Stimulated activated CD4-positive, alpha-beta T cell treated with anti-CD3 and anti-CD28 coated beads, Interleukin-1b, Interleukin-23, amount 100 ng/mL, for 24 hours (primary cell): ENCODE data around the gene DENND2A.
A peak's percentile ranks its signal among the peaks of the same experiment; 100 is the strongest.
"Not testable (repeated sequence)": the region's sequence is repeated elsewhere in the genome, so short reads cannot be mapped to it uniquely, and the experiment has no call there.

Experiments used
- DNase-seq, 4 experiments: peaks; one replicate each; pipeline ENCODE4 v3.0.0-alpha.2; 2020; ENCODE audit warnings: low read depth in 4 of 4, low spot score in 1 of 4

Gene DENND2A

DNA sequence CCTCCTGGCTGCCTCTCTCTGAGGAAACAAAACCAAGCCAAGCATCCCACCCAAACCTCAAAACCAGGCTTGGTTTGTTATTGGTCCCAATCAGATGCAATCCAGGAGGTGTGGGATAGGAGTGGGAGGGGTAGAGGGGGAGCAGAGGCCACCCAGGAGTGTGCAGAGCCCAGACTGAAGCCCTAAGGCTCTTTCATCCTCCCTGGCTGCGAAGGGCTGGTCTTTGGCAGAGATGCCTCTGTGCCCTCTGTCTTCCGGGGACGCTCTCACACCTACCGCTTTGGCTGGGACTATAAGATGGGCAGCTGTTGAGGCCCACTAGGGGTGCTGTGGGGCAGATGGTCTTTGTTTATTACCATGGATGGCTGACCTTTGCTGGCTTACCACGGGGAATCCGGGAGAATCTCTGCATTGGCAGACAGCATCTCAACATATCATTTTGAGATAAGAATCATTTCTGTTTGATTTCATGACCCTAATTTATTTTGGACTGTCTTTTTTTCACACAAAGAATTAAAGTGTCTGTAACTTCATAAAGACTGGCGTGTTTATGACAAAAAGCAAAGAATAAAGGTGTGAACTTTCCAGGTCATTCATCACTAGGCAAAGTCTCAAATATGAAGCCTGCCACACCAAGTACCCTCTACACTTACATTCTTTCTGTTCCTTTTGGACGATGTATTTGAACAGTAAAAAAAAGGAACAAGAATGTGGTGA is 6.5 kb upstream of the DENND2A start:
- no peak for DNase-seq

DNA sequence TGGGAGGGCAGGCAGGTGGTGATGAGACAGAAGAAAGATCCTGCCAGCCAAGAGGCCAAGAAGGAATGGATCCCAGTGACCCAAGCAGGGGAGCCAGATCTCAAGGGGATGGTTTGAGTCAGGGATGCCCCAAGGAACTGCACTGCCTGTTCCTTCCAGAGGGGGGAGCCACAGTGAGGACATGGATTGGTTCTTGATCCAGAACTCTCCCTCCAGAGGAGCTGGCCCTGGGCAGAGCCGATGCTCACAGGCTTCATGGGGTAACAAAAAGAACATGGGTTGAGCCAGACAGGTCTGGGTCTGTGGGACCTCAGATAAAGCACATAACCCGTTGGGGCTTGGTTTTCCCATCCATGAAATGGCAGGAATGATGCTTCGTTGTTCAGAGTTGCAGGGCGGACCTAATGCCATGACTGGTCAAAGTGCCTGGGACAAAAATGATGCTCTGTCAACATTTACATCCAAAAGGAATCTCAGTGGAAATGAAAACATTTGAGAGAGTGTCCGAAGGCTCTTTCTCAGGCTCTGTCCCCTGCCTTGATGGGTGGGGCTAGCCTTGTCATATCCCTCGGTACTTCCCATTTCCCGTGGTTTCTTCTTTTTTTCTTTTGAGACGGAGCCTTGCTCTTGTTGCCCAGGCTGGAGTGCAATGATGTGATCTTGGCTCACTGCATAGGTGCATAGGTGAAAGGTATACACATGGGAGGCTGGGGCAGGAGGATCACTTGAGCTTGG is 4.7 kb upstream of the DENND2A start:
- no peak for DNase-seq

- not testable (repeated sequence) for DNase-seq
These were observed 4.1 kb upstream of the DENND2A start for GRCh38 chr7:140644761-140645160.

GRCh38 chr7:140643416-140643815 is 2.8 kb upstream of the DENND2A start:
- DNase-seq = no peak

DNA sequence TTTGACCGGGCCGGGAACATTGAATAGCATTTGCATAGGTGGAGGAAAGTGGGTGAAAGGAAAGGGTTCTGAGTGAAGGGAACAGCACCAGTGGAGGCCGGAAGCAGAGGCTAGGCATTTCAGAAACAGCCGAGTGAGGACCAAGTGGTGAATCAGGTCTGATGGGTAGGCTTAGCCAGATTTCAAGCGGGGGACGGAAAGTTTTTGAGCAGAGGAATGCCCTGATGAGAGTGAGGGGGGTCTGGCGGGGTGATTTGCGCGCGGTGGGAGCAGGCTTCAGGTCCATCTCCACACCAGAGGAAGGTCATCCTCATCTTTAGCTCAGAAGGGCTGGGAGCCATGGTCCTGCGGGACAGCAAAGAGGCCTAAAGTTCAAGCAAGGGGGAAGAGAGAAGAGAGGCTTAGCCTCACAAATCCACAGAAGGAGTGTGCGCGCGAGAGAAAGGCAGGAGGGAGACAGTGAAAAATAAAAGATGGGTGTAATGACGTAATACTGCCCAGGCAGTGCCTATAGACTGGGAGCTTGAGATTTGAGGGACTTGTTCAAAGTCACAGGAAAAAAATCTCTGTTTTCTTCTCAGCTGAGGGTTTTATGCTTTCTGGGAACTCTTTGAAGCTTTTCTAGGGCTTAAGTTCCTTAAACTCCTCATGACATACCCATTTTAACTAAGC is 1.0 kb upstream of the DENND2A start:
- DNase-seq = no peak

DNA sequence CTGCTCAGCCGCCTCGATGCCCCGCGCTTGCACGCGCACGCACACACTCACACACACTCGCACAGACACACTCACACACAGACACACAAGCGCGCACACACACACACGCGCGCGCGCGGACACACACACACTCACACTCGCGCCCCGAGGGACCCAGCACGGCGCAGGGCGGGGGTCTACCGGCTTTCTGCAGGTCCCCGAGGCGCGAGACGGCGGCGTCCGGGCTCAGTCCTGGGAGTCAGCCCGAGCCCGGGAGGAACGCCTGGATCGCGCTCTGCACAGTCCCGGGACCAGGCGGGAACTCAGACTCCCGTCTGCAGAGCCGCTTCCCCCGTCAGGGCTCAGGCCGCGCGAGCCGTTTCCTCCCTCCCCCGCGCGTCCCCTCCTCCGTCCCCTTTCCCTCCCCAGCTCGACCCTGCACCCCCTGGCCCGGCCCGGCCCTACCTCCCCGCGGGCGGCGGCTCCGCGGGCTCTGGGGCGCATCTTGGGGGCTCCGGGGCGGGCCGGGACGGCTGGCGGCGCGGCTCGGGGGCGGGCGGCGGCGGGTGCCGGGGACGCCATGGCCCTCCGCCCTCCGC is 464 bp downstream of the DENND2A start:
- DNase-seq = no peak

DNA sequence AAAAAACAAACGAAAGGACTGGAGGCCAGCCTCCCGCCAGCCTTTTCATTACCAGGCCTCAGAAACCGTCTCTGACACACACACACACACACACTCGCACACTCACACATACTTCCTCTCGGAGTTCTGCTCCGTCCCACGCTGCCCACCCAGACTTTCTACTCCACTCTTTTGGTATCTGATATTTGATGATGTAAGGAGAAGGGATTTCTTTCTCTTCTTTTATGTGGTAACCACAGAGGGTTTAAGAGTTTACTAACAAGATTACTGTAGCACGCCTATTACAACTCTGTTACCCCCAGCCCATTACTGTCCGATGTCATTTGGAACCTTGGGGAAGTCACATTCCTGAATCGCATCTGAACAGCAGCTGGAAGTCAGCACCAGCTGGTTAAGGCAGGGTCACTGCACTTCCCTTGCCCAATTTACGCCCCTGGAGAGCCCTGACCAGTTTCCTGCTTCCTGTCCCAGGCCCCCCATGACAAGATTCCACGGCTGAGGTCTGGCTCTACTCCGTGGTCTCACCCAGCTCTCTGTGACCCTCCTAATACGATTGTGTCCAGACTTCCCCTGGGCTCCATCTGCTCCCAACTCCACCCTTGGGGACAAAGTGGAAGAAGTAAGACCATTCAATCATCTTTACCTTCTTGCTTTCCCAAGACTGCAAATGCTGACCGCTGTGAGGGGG is 1.1 kb downstream of the DENND2A start:
- peak in 1 of 4 experiments; percentile 5 for DNase-seq

GRCh38 chr7:140638173-140638791 is 2.3 kb downstream of the DENND2A start:
- no peak for DNase-seq

- DNase-seq = no peak
These were observed 3.2 kb downstream of the DENND2A start for GRCh38 chr7:140637400-140637799.

- no peak for DNase-seq
These were observed 4.8 kb downstream of the DENND2A start for GRCh38 chr7:140635816-140636215.

- DNase-seq = no peak
These were observed 5.3 kb downstream of the DENND2A start for GRCh38 chr7:140635345-140635744.

- no peak for DNase-seq
These were observed 9.0 kb downstream of the DENND2A start for GRCh38 chr7:140631602-140632001.

GRCh38 chr7:140631021-140631420 is 9.6 kb downstream of the DENND2A start:
- DNase-seq = no peak

GRCh38 chr7:140625908-140626868 is 14.4 kb downstream of the DENND2A start:
- no peak for DNase-seq

DNA sequence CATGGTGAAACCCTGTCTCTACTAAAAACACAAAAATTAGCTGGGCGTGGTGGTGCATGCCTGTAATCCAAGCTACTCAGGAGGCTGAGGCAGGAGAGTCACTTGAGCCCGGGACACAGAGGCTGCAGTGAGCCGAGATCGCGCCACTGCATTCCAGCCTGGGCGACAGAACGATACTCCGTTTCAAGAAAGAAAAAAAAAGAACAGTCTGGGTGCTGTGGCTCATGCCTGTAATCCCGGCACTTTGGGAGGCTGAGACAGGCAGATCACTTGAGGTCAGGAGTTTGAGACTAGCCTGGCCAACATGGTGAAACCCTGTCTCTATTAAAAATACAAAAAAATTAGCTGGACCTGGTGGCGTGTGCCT is 15.4 kb downstream of the DENND2A start:
- DNase-seq = not testable (repeated sequence)

DNA sequence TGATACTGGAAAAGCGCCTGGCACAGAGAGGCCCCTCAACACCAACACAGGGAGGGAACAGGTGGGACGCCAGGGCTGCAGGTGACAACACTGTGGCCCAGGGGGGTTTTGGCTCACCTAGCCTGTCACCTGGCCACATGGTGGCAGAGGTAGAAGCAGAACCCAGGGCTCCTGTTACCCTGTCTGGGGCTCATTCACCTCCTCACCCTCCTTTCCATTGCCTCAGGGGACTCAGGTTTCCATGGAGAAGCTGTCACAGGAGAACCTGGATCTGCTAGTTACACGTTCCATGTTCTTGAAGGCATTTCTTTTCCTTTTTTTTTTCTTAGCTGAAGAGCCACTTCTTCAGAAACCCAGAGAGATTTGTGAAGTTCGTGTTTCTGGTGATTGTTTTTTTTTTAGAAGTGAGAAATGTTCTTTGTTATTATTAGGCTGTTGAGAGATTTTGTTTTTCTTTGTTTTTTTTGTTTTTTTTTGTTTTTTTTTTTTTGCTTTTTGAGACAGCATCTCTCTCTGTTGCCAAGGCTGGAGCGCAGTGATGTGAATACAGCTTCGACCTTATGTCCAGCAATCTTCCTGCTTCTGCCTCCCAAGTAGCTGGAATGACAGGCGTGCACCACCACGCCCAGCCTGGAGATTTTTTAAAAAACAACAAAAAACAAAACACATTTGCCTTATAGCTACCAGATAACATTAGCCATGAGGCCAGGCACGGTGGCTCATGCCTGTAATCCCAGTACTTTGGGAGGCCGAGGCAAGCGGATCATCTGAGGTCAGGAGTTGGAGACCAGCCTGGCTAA is 16.0 kb downstream of the DENND2A start:
- DNase-seq = no peak

GRCh38 chr7:140623980-140624379 is 16.6 kb downstream of the DENND2A start:
- DNase-seq = no peak

- no peak for DNase-seq
These were observed 19.1 kb downstream of the DENND2A start for GRCh38 chr7:140621401-140622021.
